Measurements from ENCODE around the gene OTULIN. TPM values are rescaled to one million over a fixed set of nuclear protein-coding genes. Genes with fewer than 3 reads are reported as not detected.

The OTULIN gene
- total RNA-seq, 1 donor from 2014 or later: 28.1 TPM

GRCh38 chr5:14683906-14684455 lies 19.5 kb downstream of the OTULIN start:
- H3K4me2 ChIP-seq (ENCODE audit: low read length): no peak overlapping the region
- Mint-ChIP-seq H3K9me3 (ENCODE audit: unreplicated experiment) (no peaks in the 10 kb centered on the region), H3K27me3 (ENCODE audit: low read depth, unreplicated experiment) (no peaks in the 10 kb centered on the region), H3K4me3 (ENCODE audit: unreplicated experiment) (no peak overlapping the region), H3K36me3 (ENCODE audit: low read depth, unreplicated experiment) (peaks cover 9% of the 10 kb centered on the region), H3K27ac (ENCODE audit: unreplicated experiment) (no peak overlapping the region), H3K4me1 (ENCODE audit: low read depth, unreplicated experiment) (peaks cover 9% of the 10 kb centered on the region)
- TF ChIP-seq EZH2 (IDR thresholded peaks at IDR 0.05; ENCODE audit: insufficient read depth, low read length) (no peak), CTCF (IDR thresholded peaks at IDR 0.05; ENCODE audit: insufficient read depth, low read depth, low read length) (no peak)
- peaks cover 8% of the 10 kb centered on the region for H3K79me2 ChIP-seq (ENCODE audit: insufficient read depth, low read length)
- H3K9ac ChIP-seq (ENCODE audit: low read length): no peak overlapping the region
- DNase-seq (ENCODE audit: low read depth): no peak
- no peak overlapping the region for H3K27ac ChIP-seq (ENCODE audit: low read depth, low read length)
- no peak for FAIRE-seq
- no peaks in the 10 kb centered on the region for H3K9me3 ChIP-seq (ENCODE audit: insufficient read depth, low read depth, low read length)
- H3K4me1 ChIP-seq (ENCODE audit: insufficient read depth, low read length): no peaks in the 10 kb centered on the region
- peaks cover 19% of the 10 kb centered on the region for H3K36me3 ChIP-seq (ENCODE audit: insufficient read depth, low read length)
- no peak overlapping the region for H3K4me3 ChIP-seq (ENCODE audit: insufficient read depth, low read depth, low read length)
- no peaks in the 10 kb centered on the region for H3K27me3 ChIP-seq (ENCODE audit: insufficient read depth, low read length)
- H4K20me1 ChIP-seq (ENCODE audit: insufficient read depth, low read length): peaks cover 16% of the 10 kb centered on the region
- H2AFZ ChIP-seq (ENCODE audit: low read depth, low read length): no peak overlapping the region

- Histone ChIP-seq H3K36me3 (ENCODE audit: insufficient read depth, low read length) (peaks cover 24% of the 10 kb centered on the region), H3K4me1 (ENCODE audit: insufficient read depth, low read length) (no peaks in the 10 kb centered on the region), H2AFZ (ENCODE audit: low read depth, low read length) (no peak overlapping the region), H3K27ac (ENCODE audit: low read depth, low read length) (no peak overlapping the region), H3K9me3 (ENCODE audit: insufficient read depth, low read depth, low read length) (no peaks in the 10 kb centered on the region), H3K4me3 (ENCODE audit: insufficient read depth, low read depth, low read length) (no peak overlapping the region), H3K27me3 (ENCODE audit: insufficient read depth, low read length) (no peaks in the 10 kb centered on the region), H3K79me2 (ENCODE audit: insufficient read depth, low read length) (peaks cover 3% of the 10 kb centered on the region), H4K20me1 (ENCODE audit: insufficient read depth, low read length) (peaks cover 12% of the 10 kb centered on the region), H3K9ac (ENCODE audit: low read length) (no peak overlapping the region), H3K4me2 (ENCODE audit: low read length) (no peak overlapping the region)
- Mint-ChIP-seq H3K4me3 (ENCODE audit: unreplicated experiment) (no peak overlapping the region), H3K4me1 (ENCODE audit: low read depth, unreplicated experiment) (peaks cover 9% of the 10 kb centered on the region), H3K9me3 (ENCODE audit: unreplicated experiment) (no peaks in the 10 kb centered on the region), H3K27ac (ENCODE audit: unreplicated experiment) (no peak overlapping the region), H3K27me3 (ENCODE audit: low read depth, unreplicated experiment) (no peaks in the 10 kb centered on the region), H3K36me3 (ENCODE audit: low read depth, unreplicated experiment) (peaks cover 14% of the 10 kb centered on the region)
- DNase-seq (ENCODE audit: low read depth) (no peak), FAIRE-seq (no peak)
- TF ChIP-seq CTCF (IDR thresholded peaks at IDR 0.05; ENCODE audit: insufficient read depth, low read depth, low read length): no peak
- no peak for TF ChIP-seq EZH2 (IDR thresholded peaks at IDR 0.05; ENCODE audit: insufficient read depth, low read length)
These were observed 20.2 kb downstream of the OTULIN start for GRCh38 chr5:14684757-14685156.

GRCh38 chr5:14685757-14686156 lies 21.2 kb downstream of the OTULIN start:
- peaks cover 20% of the 10 kb centered on the region for H3K36me3 Mint-ChIP-seq (ENCODE audit: low read depth, unreplicated experiment)
- Histone ChIP-seq H3K9ac (ENCODE audit: low read length) (no peak overlapping the region), H3K4me3 (ENCODE audit: insufficient read depth, low read depth, low read length) (no peak overlapping the region), H3K36me3 (ENCODE audit: insufficient read depth, low read length) (peaks cover 28% of the 10 kb centered on the region), H3K9me3 (ENCODE audit: insufficient read depth, low read depth, low read length) (peaks cover 5% of the 10 kb centered on the region), H2AFZ (ENCODE audit: low read depth, low read length) (no peak overlapping the region), H3K27ac (ENCODE audit: low read depth, low read length) (no peak overlapping the region), H3K27me3 (ENCODE audit: insufficient read depth, low read length) (no peaks in the 10 kb centered on the region), H3K4me2 (ENCODE audit: low read length) (peak overlapping the region; percentile 41), H3K4me1 (ENCODE audit: insufficient read depth, low read length) (no peaks in the 10 kb centered on the region), H3K79me2 (ENCODE audit: insufficient read depth, low read length) (no peaks in the 10 kb centered on the region), H4K20me1 (ENCODE audit: insufficient read depth, low read length) (peaks cover 4% of the 10 kb centered on the region)
- H3K9me3 Mint-ChIP-seq (ENCODE audit: unreplicated experiment): peaks cover 7% of the 10 kb centered on the region
- H3K4me3 Mint-ChIP-seq (ENCODE audit: unreplicated experiment): no peak overlapping the region
- H3K27ac Mint-ChIP-seq (ENCODE audit: unreplicated experiment): no peak overlapping the region
- peak; percentile 34 for FAIRE-seq
- TF ChIP-seq CTCF (IDR thresholded peaks at IDR 0.05; ENCODE audit: insufficient read depth, low read depth, low read length) (peak; percentile 71), EZH2 (IDR thresholded peaks at IDR 0.05; ENCODE audit: insufficient read depth, low read length) (no peak)
- H3K4me1 Mint-ChIP-seq (ENCODE audit: low read depth, unreplicated experiment): peaks cover 9% of the 10 kb centered on the region
- H3K27me3 Mint-ChIP-seq (ENCODE audit: low read depth, unreplicated experiment): no peaks in the 10 kb centered on the region
- peak; percentile 45 for DNase-seq (ENCODE audit: low read depth)

All from astrocyte (in vitro differentiated cells and primary cell).